ENCODE data around the gene FSTL4.

FSTL4 gene

DNA sequence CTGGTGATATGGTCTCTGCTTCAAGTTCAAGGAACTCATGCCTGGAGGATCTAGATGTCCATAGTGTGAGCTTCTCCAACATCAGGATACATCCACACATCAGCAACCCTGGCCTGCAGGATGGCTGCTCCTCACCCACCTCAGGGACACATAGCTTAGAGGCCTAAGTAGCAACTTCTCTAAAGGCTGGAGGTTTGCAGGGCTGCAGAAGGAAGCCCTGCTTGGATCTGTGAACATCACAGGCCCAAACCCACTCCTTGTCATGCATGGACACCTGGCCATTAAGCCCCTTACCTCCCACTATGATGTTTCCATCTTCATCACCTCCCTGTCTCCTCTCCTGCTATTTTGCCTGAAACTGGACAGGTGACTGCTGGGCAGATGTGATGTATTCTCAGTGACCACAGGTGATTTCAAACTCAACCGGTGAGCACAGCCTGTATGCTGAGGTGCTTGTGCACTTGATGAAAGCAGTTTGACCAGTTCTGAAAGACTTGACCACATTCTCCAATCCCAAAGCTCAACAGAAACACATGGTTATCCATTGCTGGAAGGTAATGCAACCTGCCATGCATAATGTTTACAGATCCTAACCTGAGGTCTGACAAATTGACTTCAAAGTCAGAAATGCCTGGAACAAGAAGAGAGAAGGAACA, 205.2 kb downstream of the FSTL4 start:
- no peaks in the 10 kb centered on the region for H3K79me2 ChIP-seq (ENCODE audit: insufficient read depth, low read length)
- no peaks in the 10 kb centered on the region for H3K27me3 ChIP-seq (ENCODE audit: insufficient read depth, low read length)
- H3K9ac ChIP-seq (ENCODE audit: low read length), result no peak overlapping the region
- H3K4me1 ChIP-seq (ENCODE audit: insufficient read depth, low read length, severe bottlenecking), result no peaks in the 10 kb centered on the region
- no peak overlapping the region for H3K27ac ChIP-seq (ENCODE audit: low read depth, low read length, poor library complexity, severe bottlenecking)
- H2AFZ ChIP-seq (ENCODE audit: low read length), result no peak overlapping the region
- no peak overlapping the region for H3K4me3 ChIP-seq (ENCODE audit: low read depth, low read length, poor library complexity, severe bottlenecking)
- no peak overlapping the region for H3K4me2 ChIP-seq (ENCODE audit: low read length)
- no peaks in the 10 kb centered on the region for H3K36me3 ChIP-seq (ENCODE audit: insufficient read depth, low read length)
- no peaks in the 10 kb centered on the region for H3K9me3 ChIP-seq (ENCODE audit: low read length)
- H3F3A ChIP-seq (ENCODE audit: insufficient read depth, low read length), result no peaks in the 10 kb centered on the region
- TF ChIP-seq EZH2 (IDR thresholded peaks at IDR 0.05; ENCODE audit: borderline replicate concordance, low read length), result no peak
- TF ChIP-seq, protein P1, sequence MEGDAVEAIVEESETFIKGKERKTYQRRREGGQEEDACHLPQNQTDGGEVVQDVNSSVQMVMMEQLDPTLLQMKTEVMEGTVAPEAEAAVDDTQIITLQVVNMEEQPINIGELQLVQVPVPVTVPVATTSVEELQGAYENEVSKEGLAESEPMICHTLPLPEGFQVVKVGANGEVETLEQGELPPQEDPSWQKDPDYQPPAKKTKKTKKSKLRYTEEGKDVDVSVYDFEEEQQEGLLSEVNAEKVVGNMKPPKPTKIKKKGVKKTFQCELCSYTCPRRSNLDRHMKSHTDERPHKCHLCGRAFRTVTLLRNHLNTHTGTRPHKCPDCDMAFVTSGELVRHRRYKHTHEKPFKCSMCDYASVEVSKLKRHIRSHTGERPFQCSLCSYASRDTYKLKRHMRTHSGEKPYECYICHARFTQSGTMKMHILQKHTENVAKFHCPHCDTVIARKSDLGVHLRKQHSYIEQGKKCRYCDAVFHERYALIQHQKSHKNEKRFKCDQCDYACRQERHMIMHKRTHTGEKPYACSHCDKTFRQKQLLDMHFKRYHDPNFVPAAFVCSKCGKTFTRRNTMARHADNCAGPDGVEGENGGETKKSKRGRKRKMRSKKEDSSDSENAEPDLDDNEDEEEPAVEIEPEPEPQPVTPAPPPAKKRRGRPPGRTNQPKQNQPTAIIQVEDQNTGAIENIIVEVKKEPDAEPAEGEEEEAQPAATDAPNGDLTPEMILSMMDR (IDR thresholded peaks at IDR 0.05; ENCODE audit: low read length), result no peak
- H4K20me1 ChIP-seq (ENCODE audit: insufficient read depth, low read length), result no peaks in the 10 kb centered on the region
- H3K9me2 ChIP-seq (ENCODE audit: low read depth, low read length), result no peaks in the 10 kb centered on the region

DNA sequence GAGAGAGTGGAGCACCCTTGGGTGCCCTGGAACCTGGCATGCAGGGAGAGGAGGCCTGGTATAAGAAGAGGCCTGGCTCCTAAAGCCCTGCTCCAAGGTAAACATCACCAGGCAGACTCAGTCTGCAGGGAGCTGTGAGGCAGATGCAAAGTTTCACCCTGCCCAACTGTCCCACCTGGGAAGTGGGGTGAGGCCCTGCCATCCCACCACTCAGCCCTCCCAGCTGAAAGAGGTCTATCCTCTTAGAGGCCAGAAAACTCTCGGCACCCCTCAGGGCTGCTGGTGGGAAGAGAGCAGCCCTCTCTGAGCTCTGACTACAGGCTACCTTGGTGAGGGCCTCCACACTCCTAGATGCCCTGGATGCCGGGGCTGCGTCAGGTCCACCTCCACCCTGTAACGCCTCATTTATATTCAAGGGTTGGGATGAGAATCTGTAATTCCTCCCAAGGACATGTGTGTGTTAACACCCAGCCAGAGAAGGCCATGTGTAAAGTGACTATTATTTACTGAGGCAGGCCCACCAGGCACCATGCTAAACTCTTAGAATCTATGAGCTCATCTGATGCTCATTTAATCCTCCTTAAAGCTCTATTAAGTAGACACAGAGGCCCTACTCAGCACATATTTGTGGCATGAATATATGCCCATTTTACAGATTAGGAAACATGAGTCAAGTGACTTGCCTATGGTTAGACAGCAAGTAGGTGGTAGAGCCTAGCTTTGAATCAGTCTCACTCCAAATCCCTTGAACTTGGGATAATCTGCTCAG, 205.9 kb downstream of the FSTL4 start:
- no peaks in the 10 kb centered on the region for H3K79me2 ChIP-seq (ENCODE audit: insufficient read depth, low read length)
- H3K27me3 ChIP-seq (ENCODE audit: insufficient read depth, low read length), result no peaks in the 10 kb centered on the region
- H3K4me3 ChIP-seq (ENCODE audit: low read depth, low read length, poor library complexity, severe bottlenecking), result no peak overlapping the region
- TF ChIP-seq, protein P1 (IDR thresholded peaks at IDR 0.05; ENCODE audit: low read length), result no peak
- TF ChIP-seq EZH2 (IDR thresholded peaks at IDR 0.05; ENCODE audit: borderline replicate concordance, low read length), result no peak
- H3K9me3 ChIP-seq (ENCODE audit: low read length), result no peaks in the 10 kb centered on the region
- H3K9me2 ChIP-seq (ENCODE audit: low read depth, low read length), result no peaks in the 10 kb centered on the region
- no peaks in the 10 kb centered on the region for H4K20me1 ChIP-seq (ENCODE audit: insufficient read depth, low read length)
- H3K36me3 ChIP-seq (ENCODE audit: insufficient read depth, low read length), result no peaks in the 10 kb centered on the region
- H3F3A ChIP-seq (ENCODE audit: insufficient read depth, low read length), result no peaks in the 10 kb centered on the region
- no peaks in the 10 kb centered on the region for H3K4me1 ChIP-seq (ENCODE audit: insufficient read depth, low read length, severe bottlenecking)
- H3K9ac ChIP-seq (ENCODE audit: low read length), result no peak overlapping the region
- no peak overlapping the region for H3K27ac ChIP-seq (ENCODE audit: low read depth, low read length, poor library complexity, severe bottlenecking)
- H2AFZ ChIP-seq (ENCODE audit: low read length), result no peak overlapping the region
- no peak overlapping the region for H3K4me2 ChIP-seq (ENCODE audit: low read length)

DNA sequence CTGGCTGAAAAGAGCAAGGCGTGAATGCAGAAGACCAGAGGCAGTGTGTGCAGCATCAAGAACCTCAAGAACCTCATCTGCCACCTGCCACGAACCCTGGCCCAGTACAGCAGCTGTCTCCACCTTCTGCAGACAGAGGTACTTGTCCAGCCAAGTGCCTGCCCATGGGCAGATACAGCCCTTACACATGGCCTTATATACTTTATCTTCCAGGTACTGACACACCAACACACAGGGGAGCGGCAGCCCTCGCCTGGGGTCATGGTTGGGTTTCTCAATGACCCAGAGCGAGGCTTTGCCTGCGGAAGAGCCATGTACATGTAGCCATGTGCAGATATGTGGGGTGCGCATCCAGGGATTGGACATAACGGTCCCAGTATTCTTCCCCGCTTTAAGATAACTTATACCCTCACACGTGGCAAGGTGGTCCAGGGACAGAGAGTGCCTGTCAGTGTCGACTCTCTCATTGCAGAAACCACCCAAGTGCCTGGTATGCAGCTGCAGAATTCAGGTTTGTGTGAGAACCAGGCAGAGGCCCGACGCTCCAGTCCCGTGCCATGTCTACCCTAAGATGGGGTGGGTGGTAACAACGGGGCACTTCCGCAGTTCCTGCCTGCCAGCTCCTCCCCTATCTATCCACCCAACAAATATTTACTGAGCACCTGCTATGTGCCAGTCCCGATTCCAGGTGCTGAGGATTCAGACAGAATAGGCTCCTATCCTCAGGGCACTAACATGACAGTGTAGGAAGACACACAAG, 206.9 kb downstream of the FSTL4 start:
- Histone ChIP-seq H3K9me3 (ENCODE audit: low read length) (no peaks in the 10 kb centered on the region), H3K9ac (ENCODE audit: low read length) (no peak overlapping the region), H2AFZ (ENCODE audit: low read length) (no peak overlapping the region), H3K4me3 (ENCODE audit: low read depth, low read length, poor library complexity, severe bottlenecking) (no peak overlapping the region), H3K79me2 (ENCODE audit: insufficient read depth, low read length) (no peaks in the 10 kb centered on the region), H3K27ac (ENCODE audit: low read depth, low read length, poor library complexity, severe bottlenecking) (no peak overlapping the region), H3F3A (ENCODE audit: insufficient read depth, low read length) (no peaks in the 10 kb centered on the region), H3K9me2 (ENCODE audit: low read depth, low read length) (no peaks in the 10 kb centered on the region), H3K36me3 (ENCODE audit: insufficient read depth, low read length) (no peaks in the 10 kb centered on the region), H3K4me2 (ENCODE audit: low read length) (no peak overlapping the region), H4K20me1 (ENCODE audit: insufficient read depth, low read length) (no peaks in the 10 kb centered on the region), H3K27me3 (ENCODE audit: insufficient read depth, low read length) (peaks cover 1% of the 10 kb centered on the region; the same call in 1 of the 2 replicates), H3K4me1 (ENCODE audit: insufficient read depth, low read length, severe bottlenecking) (no peaks in the 10 kb centered on the region)
- no peak for TF ChIP-seq EZH2 (IDR thresholded peaks at IDR 0.05; ENCODE audit: borderline replicate concordance, low read length)
- TF ChIP-seq, protein P1 (IDR thresholded peaks at IDR 0.05; ENCODE audit: low read length), result no peak
